ENCODE data around the gene UPP1.

DNA sequence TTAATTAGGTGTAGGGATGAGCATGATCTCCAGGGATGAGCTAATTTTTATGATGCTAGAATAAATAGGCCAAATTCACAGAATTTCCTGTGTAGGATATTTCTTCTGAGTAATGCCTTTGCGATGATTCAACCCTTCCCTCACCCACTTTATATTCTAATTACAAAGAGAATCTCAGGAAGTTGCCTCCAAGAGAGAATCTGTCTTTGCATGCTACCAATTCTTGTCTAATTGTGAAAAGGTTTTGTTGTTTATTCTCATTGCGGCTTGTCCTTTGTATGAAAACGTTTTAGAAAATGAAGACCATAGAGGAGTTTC, 47.5 kb upstream of the UPP1 start:
- no peak for TF ChIP-seq CTCF (conservative IDR thresholded peaks at IDR 0.05; ENCODE audit: low read depth, low read length)
- no peak for TF ChIP-seq POLR2A (IDR thresholded peaks at IDR 0.05; ENCODE audit: low read depth, low read length)
- no peak for TF ChIP-seq RFX5 (IDR thresholded peaks at IDR 0.05; ENCODE audit: low read depth, low read length)
- TF ChIP-seq, protein P1, sequence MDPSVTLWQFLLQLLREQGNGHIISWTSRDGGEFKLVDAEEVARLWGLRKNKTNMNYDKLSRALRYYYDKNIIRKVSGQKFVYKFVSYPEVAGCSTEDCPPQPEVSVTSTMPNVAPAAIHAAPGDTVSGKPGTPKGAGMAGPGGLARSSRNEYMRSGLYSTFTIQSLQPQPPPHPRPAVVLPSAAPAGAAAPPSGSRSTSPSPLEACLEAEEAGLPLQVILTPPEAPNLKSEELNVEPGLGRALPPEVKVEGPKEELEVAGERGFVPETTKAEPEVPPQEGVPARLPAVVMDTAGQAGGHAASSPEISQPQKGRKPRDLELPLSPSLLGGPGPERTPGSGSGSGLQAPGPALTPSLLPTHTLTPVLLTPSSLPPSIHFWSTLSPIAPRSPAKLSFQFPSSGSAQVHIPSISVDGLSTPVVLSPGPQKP (IDR thresholded peaks at IDR 0.05; ENCODE audit: borderline replicate concordance, low read depth, low read length): no peak
- TF ChIP-seq, protein P2, sequence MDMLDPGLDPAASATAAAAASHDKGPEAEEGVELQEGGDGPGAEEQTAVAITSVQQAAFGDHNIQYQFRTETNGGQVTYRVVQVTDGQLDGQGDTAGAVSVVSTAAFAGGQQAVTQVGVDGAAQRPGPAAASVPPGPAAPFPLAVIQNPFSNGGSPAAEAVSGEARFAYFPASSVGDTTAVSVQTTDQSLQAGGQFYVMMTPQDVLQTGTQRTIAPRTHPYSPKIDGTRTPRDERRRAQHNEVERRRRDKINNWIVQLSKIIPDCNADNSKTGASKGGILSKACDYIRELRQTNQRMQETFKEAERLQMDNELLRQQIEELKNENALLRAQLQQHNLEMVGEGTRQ (IDR thresholded peaks at IDR 0.05; ENCODE audit: low read depth, low read length): no peak
- no peak for TF ChIP-seq RCOR1 (IDR thresholded peaks at IDR 0.05; ENCODE audit: insufficient replicate concordance, low read length)
- TF ChIP-seq MXI1 (IDR thresholded peaks at IDR 0.05; ENCODE audit: borderline replicate concordance, low read depth, low read length): no peak
- no peak for TF ChIP-seq MAZ (IDR thresholded peaks at IDR 0.05; ENCODE audit: borderline replicate concordance, low read depth, low read length)
- no peak for TF ChIP-seq SMC3 (IDR thresholded peaks at IDR 0.05; ENCODE audit: low read depth, low read length)
- no peak for TF ChIP-seq RAD21 (IDR thresholded peaks at IDR 0.05; ENCODE audit: low read length)
- 0 out of 2 replicates have a peak, but pooled peaks have one; percentile 10 for TF ChIP-seq FOS (IDR thresholded peaks at IDR 0.05; ENCODE audit: low read depth, low read length)
- no peak for TF ChIP-seq BHLHE40 (IDR thresholded peaks at IDR 0.05; ENCODE audit: low read depth, low read length)

Data from IMR-90 (cell line).